ELR (cell line): ENCODE measurements around the gene COA1.

ENCODE experiments used
- DNase-seq: peaks from one replicate; pipeline ENCODE4 v3.0.0-alpha.2; 2015; ENCODE audit warnings: low read depth

The COA1 gene

DNA sequence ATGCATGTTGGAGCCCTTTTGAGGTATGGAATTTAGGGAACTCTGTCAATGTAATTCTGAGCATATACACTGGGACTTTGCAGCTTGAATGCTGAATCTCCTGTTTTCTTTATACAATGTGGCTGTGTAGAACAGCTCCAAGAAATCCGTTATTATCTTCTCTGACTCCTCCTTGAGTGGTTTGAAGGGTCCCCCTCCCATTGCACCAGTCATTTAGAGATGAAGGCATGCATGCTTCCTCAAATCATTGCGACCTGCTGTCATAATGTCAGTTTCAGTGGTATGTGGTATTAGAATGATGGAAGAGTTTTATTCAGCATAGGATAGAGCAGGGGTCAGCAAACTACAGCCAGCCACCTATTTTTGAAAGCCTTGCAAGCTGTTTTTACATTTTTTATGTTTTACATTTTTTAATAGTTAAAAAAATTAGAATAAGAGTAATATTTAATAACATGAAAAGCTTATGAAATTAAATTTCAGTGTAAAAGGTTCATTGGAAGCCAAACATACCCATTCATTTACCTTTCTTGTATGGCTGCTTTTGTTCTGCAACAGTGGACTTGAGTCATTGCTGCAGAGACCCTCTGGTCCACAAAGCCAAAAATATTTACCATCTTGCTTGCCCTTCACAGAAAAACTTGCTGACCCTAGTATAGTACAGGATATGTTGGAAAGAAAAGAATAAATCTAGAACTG is 138.3 kb downstream of the COA1 start:
- DNase-seq = no peak

DNA sequence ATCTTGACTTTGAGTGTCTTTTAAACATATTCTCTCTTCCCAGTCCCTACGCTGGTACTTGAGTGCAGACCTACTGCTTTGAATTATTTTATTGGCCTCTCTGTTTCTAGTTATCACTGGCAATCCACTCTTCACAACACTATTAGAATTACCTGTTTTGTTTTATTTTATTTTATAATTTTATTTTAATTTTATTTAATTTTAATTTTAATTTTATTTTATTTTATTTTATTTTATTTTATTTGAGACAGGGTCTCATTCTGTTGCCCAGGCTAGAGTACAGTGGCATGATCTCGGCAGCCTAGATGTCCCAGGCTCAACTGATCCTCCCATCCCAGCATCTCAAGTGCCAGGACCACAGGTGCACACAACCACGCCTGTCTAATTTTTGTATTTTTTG is 139.6 kb downstream of the COA1 start:
- DNase-seq = no peak
